Tibial artery (tissue), 4 donors: Measurements from ENCODE around the gene KCNQ1.

Source experiments
- DNase-seq, 2 donors: peaks; one replicate each; pipeline ENCODE4 v3.0.0-alpha.2; 2019
- H3K27ac ChIP-seq, 2 donors: fragments of 200-600 bp; sonication (generic) in 1 of 2; 1 replicate in 1 of 2; 2 replicates in 1 of 2; pipeline ENCODE4 v1.5.1; 2018 to 2019; ENCODE audit warnings: mild to moderate bottlenecking in 1 of 2
- H3K27me3 ChIP-seq, 2 donors: fragments of 200-600 bp; sonication (generic) in 1 of 2; one replicate each; pipeline versions ENCODE4 v1.5.1 to v1.6.0; 2016 to 2019
- H3K36me3 ChIP-seq, 3 donors: fragments of 200-600 bp; sonication (generic) in 2 of 3; one replicate each; pipeline ENCODE4 v1.5.1; 2016 to 2019; ENCODE audit warnings: mild to moderate bottlenecking in 2 of 3
- H3K4me1 ChIP-seq, 4 donors: fragments of 200-600 bp; sonication (generic) in 2 of 4; 1 replicate in 3 of 4; 2 replicates in 1 of 4; pipeline ENCODE4 v1.5.1; 2016 to 2019
- H3K4me3 ChIP-seq, 2 donors: fragments of 200-600 bp; sonication (generic) in 1 of 2; 1 replicate in 1 of 2; 2 replicates in 1 of 2; pipeline ENCODE4 v1.5.1; 2018 to 2019; ENCODE audit warnings: mild to moderate bottlenecking in 2 of 2
- H3K9me3 ChIP-seq, 3 donors: fragments of 200-600 bp; sonication (generic) in 1 of 3; one replicate each; pipeline ENCODE4 v1.5.1; 2016 to 2019
- intact Hi-C: fragments of 100-400 bp; cut with DNase I; formaldehyde crosslinking; loops from one replicate; pipeline ENCODE4 v1.15.0; 2023; ENCODE audit warnings: low total_unique reads
- TF ChIP-seq, protein P1 (sequence below), 2 experiments: fragments of 200-600 bp in 1 of 2; fragments of 450-650 bp in 1 of 2; IDR thresholded peaks; one replicate each; pipeline ENCODE4 v1.5.1; 2017 to 2019; ENCODE audit warnings: antibody characterized with exemption in 2 of 2, mild to moderate bottlenecking in 1 of 2, moderate library complexity in 1 of 2

Gene KCNQ1

DNA sequence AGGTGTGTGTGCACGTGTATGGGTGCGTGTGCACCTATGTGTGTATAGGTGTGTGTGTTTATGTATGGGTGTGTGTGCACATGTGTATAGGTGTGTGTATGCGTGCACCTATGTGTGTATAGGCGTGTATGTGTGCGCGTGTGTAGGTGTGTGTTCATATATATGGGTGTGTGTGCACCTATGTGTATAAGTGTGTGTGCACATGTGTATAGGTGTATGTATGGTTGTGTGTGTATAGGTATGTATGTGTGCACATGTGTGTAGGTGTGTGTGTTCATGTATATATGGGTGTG is 26.9 kb downstream of the KCNQ1 start:
- intact Hi-C loops: no loop called here
- Histone ChIP-seq H3K27me3 (peaks cover 0 to 50% of the 10 kb centered on the region in 2 donors), H3K36me3 (no peaks in the 10 kb centered on the region), H3K27ac (no peak overlapping the region), H3K4me3 (no peak overlapping the region), H3K9me3 (no peaks in the 10 kb centered on the region), H3K4me1 (no peaks in the 10 kb centered on the region)
- TF ChIP-seq, protein P1, sequence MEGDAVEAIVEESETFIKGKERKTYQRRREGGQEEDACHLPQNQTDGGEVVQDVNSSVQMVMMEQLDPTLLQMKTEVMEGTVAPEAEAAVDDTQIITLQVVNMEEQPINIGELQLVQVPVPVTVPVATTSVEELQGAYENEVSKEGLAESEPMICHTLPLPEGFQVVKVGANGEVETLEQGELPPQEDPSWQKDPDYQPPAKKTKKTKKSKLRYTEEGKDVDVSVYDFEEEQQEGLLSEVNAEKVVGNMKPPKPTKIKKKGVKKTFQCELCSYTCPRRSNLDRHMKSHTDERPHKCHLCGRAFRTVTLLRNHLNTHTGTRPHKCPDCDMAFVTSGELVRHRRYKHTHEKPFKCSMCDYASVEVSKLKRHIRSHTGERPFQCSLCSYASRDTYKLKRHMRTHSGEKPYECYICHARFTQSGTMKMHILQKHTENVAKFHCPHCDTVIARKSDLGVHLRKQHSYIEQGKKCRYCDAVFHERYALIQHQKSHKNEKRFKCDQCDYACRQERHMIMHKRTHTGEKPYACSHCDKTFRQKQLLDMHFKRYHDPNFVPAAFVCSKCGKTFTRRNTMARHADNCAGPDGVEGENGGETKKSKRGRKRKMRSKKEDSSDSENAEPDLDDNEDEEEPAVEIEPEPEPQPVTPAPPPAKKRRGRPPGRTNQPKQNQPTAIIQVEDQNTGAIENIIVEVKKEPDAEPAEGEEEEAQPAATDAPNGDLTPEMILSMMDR (IDR thresholded peaks at IDR 0.05): no peak
- peak in 1 of 2 donors; percentile 11 for DNase-seq

DNA sequence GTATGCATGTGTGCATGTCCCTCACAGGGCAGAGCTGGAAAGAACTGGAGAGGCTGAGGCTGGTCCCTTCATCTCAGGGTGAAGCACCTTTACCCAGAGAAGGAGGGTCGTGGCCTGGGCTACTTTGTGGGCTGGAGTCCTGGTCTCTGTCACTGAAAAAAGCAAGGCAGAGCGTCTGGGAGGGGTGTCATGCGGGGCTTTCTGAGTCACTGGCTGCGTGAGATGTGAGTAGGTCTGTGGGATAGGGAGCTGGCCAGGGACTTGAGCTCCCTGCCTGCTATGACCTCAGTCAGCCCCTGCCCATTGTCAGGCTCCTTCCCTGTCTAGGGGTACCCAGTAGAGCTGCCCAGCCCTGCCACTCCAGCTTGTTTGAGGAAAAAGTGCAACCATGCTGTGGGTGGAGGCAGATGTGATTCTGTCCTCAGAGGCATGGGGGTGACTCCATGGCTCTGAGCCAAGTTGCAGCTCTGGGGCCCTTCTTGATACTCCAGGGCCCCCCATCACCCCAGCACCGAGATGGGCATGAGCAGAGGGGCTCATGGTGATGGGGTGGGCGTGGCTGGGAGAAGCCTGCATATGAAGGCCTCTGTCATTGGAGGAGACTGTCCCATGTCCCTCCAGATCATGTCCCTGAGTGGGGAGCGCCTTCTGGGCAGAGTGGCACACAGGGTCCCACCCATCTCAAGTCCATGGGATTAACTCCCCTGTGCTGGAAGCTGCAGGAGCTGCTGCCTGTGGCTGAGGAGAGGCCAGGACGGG is 27.8 kb downstream of the KCNQ1 start:
- H3K27me3 ChIP-seq: peaks cover 0 to 44% of the 10 kb centered on the region in 2 donors
- H3K36me3 ChIP-seq: no peaks in the 10 kb centered on the region
- DNase-seq: peak in 1 of 2 donors; percentile 40
- TF ChIP-seq, protein P1 (IDR thresholded peaks at IDR 0.05): no peak
- no peak overlapping the region for H3K4me3 ChIP-seq
- intact Hi-C loops: no loop called here
- no peaks in the 10 kb centered on the region for H3K4me1 ChIP-seq
- no peaks in the 10 kb centered on the region for H3K9me3 ChIP-seq
- no peak overlapping the region for H3K27ac ChIP-seq

DNA sequence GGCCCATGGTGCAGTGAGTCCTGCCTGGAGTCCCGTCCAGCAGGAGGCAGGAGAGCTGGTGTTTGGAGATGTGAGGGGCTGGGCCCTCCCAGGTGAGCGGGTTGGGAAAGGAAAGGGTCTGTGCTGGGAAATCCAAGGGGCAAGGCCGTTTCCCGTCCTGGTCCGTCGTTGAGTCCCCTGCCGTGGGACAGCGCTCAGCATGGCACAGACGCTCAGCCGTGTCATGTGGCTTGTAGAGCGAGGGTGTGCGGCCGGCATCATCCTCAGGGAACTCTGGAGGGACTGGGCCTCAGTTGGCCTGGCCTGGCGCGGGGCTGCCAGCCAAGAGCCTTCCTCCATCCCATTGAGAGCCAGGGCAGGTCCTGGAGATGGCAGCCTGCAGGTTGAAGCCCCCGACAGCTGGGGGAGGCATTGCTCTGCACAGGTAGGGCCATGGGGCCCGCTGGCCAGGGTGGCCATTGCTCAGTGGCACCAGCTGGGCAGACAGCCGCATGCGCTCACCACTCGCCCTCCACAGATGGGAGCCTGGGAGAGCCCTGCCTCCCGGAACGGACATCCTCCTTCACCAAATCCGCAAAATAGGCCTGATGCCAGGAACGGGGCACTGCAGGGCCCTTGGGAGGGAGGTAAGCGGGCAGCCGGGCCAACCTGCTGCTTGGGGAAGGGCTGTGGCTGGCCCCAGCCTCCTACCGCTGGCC is 28.7 kb downstream of the KCNQ1 start:
- no peak overlapping the region for H3K4me3 ChIP-seq
- TF ChIP-seq, protein P1 (IDR thresholded peaks at IDR 0.05): no peak
- H3K27me3 ChIP-seq: peaks cover 0 to 44% of the 10 kb centered on the region in 2 donors
- H3K27ac ChIP-seq: no peak overlapping the region
- H3K36me3 ChIP-seq: no peaks in the 10 kb centered on the region
- DNase-seq: peak in 1 of 2 donors; percentile 49
- no peaks in the 10 kb centered on the region for H3K9me3 ChIP-seq
- no peaks in the 10 kb centered on the region for H3K4me1 ChIP-seq
- intact Hi-C loops: no loop called here

DNA sequence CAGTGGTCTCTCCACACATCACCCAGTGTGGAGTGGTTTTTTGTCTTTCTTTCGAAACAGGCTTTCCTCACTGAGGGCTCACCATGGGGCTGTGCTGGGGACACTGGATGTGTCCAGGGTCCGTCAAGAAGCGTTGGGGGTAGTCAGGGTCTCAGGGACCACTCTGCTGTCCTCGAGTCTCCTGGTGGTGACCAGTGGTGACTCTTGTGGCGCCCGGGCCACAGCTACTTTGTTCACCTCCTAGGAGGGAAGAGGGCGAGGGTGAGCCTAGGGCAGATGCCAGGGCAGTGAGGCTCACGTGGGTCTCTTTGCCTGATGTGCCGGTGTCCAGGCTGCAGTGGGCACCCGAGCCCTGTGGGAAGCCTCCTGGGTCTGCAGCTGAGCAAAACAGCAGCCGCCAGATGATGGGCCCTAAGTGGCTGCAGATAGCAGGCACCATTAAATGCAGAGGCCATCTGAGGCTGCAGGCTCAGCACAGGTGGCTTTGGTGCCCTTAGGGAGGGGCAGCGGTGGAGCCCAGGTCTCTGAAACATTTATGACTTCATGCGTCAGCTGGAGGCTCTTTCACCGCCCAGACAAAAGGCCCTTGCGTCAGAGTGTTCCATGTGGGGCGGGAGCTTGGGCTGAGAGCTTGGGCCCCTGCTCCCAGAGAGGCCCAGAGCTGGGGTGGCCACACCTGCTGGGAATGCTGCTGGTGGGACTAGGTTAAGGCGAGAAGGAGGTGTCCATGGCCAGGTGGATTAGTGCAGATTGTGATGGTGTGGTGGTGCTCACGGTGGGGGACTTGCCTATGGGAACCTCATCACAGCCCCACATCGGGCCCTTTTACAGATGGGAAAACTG is 29.5 kb downstream of the KCNQ1 start:
- H3K27me3 ChIP-seq: peaks cover 0 to 44% of the 10 kb centered on the region in 2 donors
- no peaks in the 10 kb centered on the region for H3K9me3 ChIP-seq
- TF ChIP-seq, protein P1 (IDR thresholded peaks at IDR 0.05): no peak
- no peak overlapping the region for H3K4me3 ChIP-seq
- no peaks in the 10 kb centered on the region for H3K36me3 ChIP-seq
- intact Hi-C loops: no loop called here
- peak in 1 of 2 donors; percentile 43 for DNase-seq
- no peaks in the 10 kb centered on the region for H3K4me1 ChIP-seq
- H3K27ac ChIP-seq: no peak overlapping the region

DNA sequence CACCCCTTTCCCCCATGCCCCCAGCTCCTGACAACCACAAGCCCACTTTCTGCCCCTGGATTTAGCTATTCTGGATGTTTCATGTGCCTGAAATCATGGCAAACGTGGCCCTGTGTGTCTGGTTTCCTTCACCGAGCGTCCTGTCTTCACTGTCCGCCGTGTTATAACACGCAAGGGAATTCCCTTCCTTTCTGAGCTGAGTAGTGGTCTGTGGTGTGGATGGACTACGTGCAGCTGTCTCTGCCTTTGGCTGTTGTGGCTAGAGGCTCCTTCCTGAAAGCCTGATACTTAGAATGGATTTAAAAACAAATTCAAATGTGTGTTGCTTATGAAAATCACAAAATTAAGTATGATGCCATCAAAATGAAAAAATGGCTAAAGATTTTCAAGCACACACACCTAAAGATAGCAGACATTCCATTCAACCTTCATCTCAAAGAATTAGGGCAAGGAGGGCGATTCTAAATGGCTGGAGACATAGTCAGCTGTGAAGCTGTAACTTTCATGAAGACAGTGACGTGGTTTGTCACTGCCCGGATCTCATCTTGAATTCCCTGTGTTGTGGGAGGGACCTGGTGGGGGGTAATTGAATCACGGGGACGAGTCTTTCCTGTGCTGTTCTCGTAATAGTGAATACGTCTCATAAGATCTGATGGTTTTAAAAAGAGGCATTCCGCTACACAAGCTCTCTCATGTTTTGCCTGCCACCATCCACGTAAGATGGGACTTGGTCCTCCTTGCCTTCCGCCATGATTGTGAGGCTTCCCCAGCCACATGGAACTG is 30.5 kb downstream of the KCNQ1 start:
- TF ChIP-seq, protein P1 (IDR thresholded peaks at IDR 0.05): no peak
- DNase-seq: peak in 1 of 2 donors; percentile 17
- Histone ChIP-seq H3K4me3 (no peak overlapping the region), H3K9me3 (peaks cover 0 to 4% (median 0%) of the 10 kb centered on the region in 3 donors), H3K4me1 (no peaks in the 10 kb centered on the region), H3K27me3 (peaks cover 0 to 44% of the 10 kb centered on the region in 2 donors), H3K36me3 (no peaks in the 10 kb centered on the region), H3K27ac (no peak overlapping the region)
- intact Hi-C loops: no loop called here
